ENCODE results near the gene BCL7B. TPM values are rescaled to one million over a fixed set of nuclear protein-coding genes. Genes with fewer than 3 reads are reported as not detected.

Gene BCL7B
- total and polyA plus RNA-seq, 2 of the 13 experiments (the other 11 are each of a cell fraction or from before 2014, with no cell fraction given), result 24.3 to 38.2 TPM

GRCh38 chr7:73578342-73579128, 21.0 kb upstream of the BCL7B start, which contains the start of gene TBL2 (continued):
- TF ChIP-seq POGK (CRISPR knock-in tag; conservative IDR thresholded peaks at IDR 0.05) (peak; percentile 45), TGIF2 (CRISPR knock-in tag; IDR thresholded peaks at IDR 0.05) (no peak), ZNF430 (CRISPR knock-in tag; IDR thresholded peaks at IDR 0.05) (peak; percentile 83; the same call in 1 of the 2 replicates), ZNF160 (CRISPR knock-in tag; IDR thresholded peaks at IDR 0.05) (no peak), THRA (CRISPR knock-in tag; IDR thresholded peaks at IDR 0.05; ENCODE audit: borderline replicate concordance) (no peak), KDM3A (CRISPR knock-in tag; IDR thresholded peaks at IDR 0.05; ENCODE audit: low read depth) (no peak), GZF1 (CRISPR knock-in tag; IDR thresholded peaks at IDR 0.05) (no peak), HMG20A (CRISPR knock-in tag; IDR thresholded peaks at IDR 0.05; ENCODE audit: borderline replicate concordance) (no peak), SNAPC4 (CRISPR knock-in tag; IDR thresholded peaks at IDR 0.05) (no peak), IRF1 (CRISPR knock-in tag; IDR thresholded peaks at IDR 0.05; ENCODE audit: low read depth) (no peak), ZNF713 (CRISPR knock-in tag; IDR thresholded peaks at IDR 0.05) (no peak), ATRX (CRISPR knock-in tag; IDR thresholded peaks at IDR 0.05; ENCODE audit: borderline replicate concordance) (no peak), ZC3H13 (CRISPR knock-in tag; IDR thresholded peaks at IDR 0.05) (peak; percentile 88), KDM5A (IDR thresholded peaks at IDR 0.05; ENCODE audit: borderline replicate concordance, low read length) (no peak; the same call in 1 of the 2 replicates), ZSCAN12 (CRISPR knock-in tag; IDR thresholded peaks at IDR 0.05) (0 out of 2 replicates have a peak, but pooled peaks have one; percentile 43), MTERF4 (CRISPR knock-in tag; IDR thresholded peaks at IDR 0.05) (peak; percentile 77; the same call in 1 of the 2 replicates), NFKB2 (CRISPR knock-in tag; IDR thresholded peaks at IDR 0.05; ENCODE audit: borderline replicate concordance) (peak; percentile 46; the same call in 1 of the 2 replicates)
